HepG2 (cell line): ENCODE measurements around the gene SCP2. TPM values are rescaled to one million over a fixed set of nuclear protein-coding genes. Genes with fewer than 3 reads are reported as not detected.

Experiments used
- ATAC-seq: fragments of 200-7000 bp; cut with Tn5 transposase; 3 replicates; pipeline ENCODE4 v1.9.1; 2020; ENCODE audit warnings: mild to moderate bottlenecking, moderate library complexity
- BruUV-seq: library from RNA; stranded (reverse); fragments of 400-500 nt; replicated peaks from 2 replicates; lab custom pipeline; 2021; lab: Mats Ljungman, UMichigan
- CTCF ChIA-PET: fragments of 300-600 bp; formaldehyde crosslinking; extraction: SDS; loops from one replicate; lab custom pipeline; 2021; ENCODE audit warnings: low total read pairs, inconsistent platforms, low intra/inter-chr PET ratio; lab: Yijun Ruan, JAX
- POLR2A ChIA-PET: fragments of 350-600 bp; sonication (Branson Sonifier 250); formaldehyde crosslinking; loops from one replicate; lab custom pipeline; 2020; ENCODE audit warnings: antibody characterized with exemption, inconsistent platforms; lab: Yijun Ruan, JAX
- DNase-seq: peaks from one replicate; pipeline ENCODE4 v3.0.0-alpha.2; 2015; ENCODE audit warnings: low spot score
- FAIRE-seq: peaks from 3 replicates; lab custom pipeline; 2011; peaks lifted over from hg19 to GRCh38; lab: Jason Lieb, UNC
- H2AFZ ChIP-seq: one replicate; pipeline ENCODE4 v1.6.1; 2011; ENCODE audit warnings: low read length, inconsistent platforms
- H3K27ac ChIP-seq: fragments of 300-600 bp; 3 replicates; pipeline ENCODE4 v1.8.0; 2011; ENCODE audit warnings: mixed run types, mild to moderate bottlenecking, mixed read lengths, low read length, inconsistent platforms; ENCODE audit not compliant: insufficient read depth; ENCODE audit errors: extremely low read length
- H3K27me3 ChIP-seq, 2 experiments: fragments of 200-600 bp in 1 of 2; 2 replicates in 1 of 2; 3 replicates in 1 of 2; pipeline versions ENCODE4 v1.6.0 to v1.8.0; 2011; ENCODE audit warnings: low read length in 2 of 2, mild to moderate bottlenecking in 2 of 2, moderate library complexity in 2 of 2, inconsistent platforms in 1 of 2; ENCODE audit not compliant: insufficient read depth in 2 of 2, control insufficient read depth in 1 of 2
- H3K36me3 ChIP-seq, 2 experiments: fragments of 200-600 bp in 1 of 2; replicated peaks in 1 of 2; 2 replicates in 1 of 2; 3 replicates in 1 of 2; pipeline versions ENCODE4 v1.5.1 to v1.8.0; 2011; ENCODE audit warnings: low read length in 2 of 2, inconsistent platforms in 1 of 2; ENCODE audit not compliant: insufficient read depth in 2 of 2, control insufficient read depth in 1 of 2
- H3K4me1 ChIP-seq: 2 replicates; pipeline ENCODE4 v1.5.1; 2012; ENCODE audit warnings: low read length, inconsistent platforms; ENCODE audit not compliant: insufficient read depth
- H3K4me2 ChIP-seq: 2 replicates; pipeline ENCODE4 v1.6.0; 2011; ENCODE audit warnings: low read depth, low read length, inconsistent platforms
- H3K4me3 ChIP-seq, 3 experiments: fragments of 200-600 bp in 1 of 3; sonication (generic), shearing (Covaris generic) in 1 of 3; replicated peaks in 1 of 3; 2 replicates each; pipeline ENCODE4 v1.5.1; 2011 to 2016; ENCODE audit warnings: low read length in 3 of 3, inconsistent platforms in 2 of 3, low read depth in 2 of 3, mild to moderate bottlenecking in 2 of 3, control low read depth in 1 of 3, mixed read lengths in 1 of 3; ENCODE audit not compliant: insufficient read depth in 1 of 3
- H3K79me2 ChIP-seq: one replicate; pipeline ENCODE4 v1.6.1; 2011; ENCODE audit warnings: low read length, inconsistent platforms; ENCODE audit not compliant: insufficient read depth
- H3K9ac ChIP-seq: 2 replicates; pipeline ENCODE4 v1.6.0; 2011; ENCODE audit warnings: mild to moderate bottlenecking, low read depth, low read length, inconsistent platforms; ENCODE audit not compliant: insufficient read depth
- H3K9me3 ChIP-seq: 2 replicates; pipeline ENCODE4 v1.5.1; 2012; ENCODE audit warnings: mild to moderate bottlenecking, low read length
- H4K20me1 ChIP-seq: 2 replicates; pipeline ENCODE4 v1.6.0; 2011; ENCODE audit warnings: inconsistent platforms, mild to moderate bottlenecking, low read length, moderate library complexity; ENCODE audit not compliant: insufficient read depth
- HNF4G ChIP-seq, 2 experiments: sonication (generic) in 1 of 2; formaldehyde crosslinking in 1 of 2; IDR thresholded peaks; 2 replicates each; pipeline versions ENCODE4 v1.4.0 to v1.6.1; 2011 to 2020; ENCODE audit warnings: borderline replicate concordance in 2 of 2, low read depth in 2 of 2, mild to moderate bottlenecking in 2 of 2, low read length in 1 of 2, missing genetic modification reagents in 1 of 2, moderate library complexity in 1 of 2
- WGBS: methylation state at CpG from one replicate; pipeline ENCODE4 v1.1.6; 2017; ENCODE audit warnings: low lambda C conversion rate; 5-methylcytosine and 5-hydroxymethylcytosine counted together
- in situ Hi-C: cut with HindIII; loops from 2 replicates; pipeline ENCODE4 v1.10.0; 2017; ENCODE audit warnings: low pct_unique_long_range_greater_than_20kb; ENCODE audit not compliant: extremely low pct_ligation_motif_present
- intact Hi-C: fragments of 100-400 bp; cut with micrococcal nuclease; formaldehyde crosslinking; loops from one replicate; pipeline ENCODE4 v1.10.0; 2022; ENCODE audit not compliant: unreplicated experiment
- polyA plus RNA-seq, 8 experiments: library from polyadenylated mRNA; depleted of rRNA in 3 of 8; stranded (reverse) in 7 of 8; unstranded in 1 of 8; fragments of >200 nt; fragmentation: Illumina TruSeq in 4 of 8; extraction: Trizol in 4 of 8; gene quantifications; 2 replicates each; pipeline versions ENCODE4 v1.2.1 to v1.2.3, GENCODE V29; 2011 to 2016; ENCODE audit warnings: low read depth in 4 of 8, missing spikeins in 1 of 8, mixed read lengths in 1 of 8; ENCODE audit not compliant: insufficient read depth in 1 of 8
- total RNA-seq, 5 experiments: library from RNA; depleted of rRNA; stranded (reverse); fragments of >200 nt; fragmentation: Illumina TruSeq; extraction: Trizol; gene quantifications; 2 replicates each; pipeline ENCODE4 v1.2.3, GENCODE V29; 2016; ENCODE audit warnings: low read depth in 1 of 5
- TF ChIP-seq, protein P1 (sequence below): sonication (generic); formaldehyde crosslinking; IDR thresholded peaks from 2 replicates; pipeline ENCODE4 v1.4.0; 2020; ENCODE audit warnings: missing genetic modification reagents

The SCP2 gene
- total and polyA plus RNA-seq, 2 of the 13 experiments (the other 11 are each of a cell fraction or from before 2014, with no cell fraction given), result 59.0 to 133 TPM

DNA sequence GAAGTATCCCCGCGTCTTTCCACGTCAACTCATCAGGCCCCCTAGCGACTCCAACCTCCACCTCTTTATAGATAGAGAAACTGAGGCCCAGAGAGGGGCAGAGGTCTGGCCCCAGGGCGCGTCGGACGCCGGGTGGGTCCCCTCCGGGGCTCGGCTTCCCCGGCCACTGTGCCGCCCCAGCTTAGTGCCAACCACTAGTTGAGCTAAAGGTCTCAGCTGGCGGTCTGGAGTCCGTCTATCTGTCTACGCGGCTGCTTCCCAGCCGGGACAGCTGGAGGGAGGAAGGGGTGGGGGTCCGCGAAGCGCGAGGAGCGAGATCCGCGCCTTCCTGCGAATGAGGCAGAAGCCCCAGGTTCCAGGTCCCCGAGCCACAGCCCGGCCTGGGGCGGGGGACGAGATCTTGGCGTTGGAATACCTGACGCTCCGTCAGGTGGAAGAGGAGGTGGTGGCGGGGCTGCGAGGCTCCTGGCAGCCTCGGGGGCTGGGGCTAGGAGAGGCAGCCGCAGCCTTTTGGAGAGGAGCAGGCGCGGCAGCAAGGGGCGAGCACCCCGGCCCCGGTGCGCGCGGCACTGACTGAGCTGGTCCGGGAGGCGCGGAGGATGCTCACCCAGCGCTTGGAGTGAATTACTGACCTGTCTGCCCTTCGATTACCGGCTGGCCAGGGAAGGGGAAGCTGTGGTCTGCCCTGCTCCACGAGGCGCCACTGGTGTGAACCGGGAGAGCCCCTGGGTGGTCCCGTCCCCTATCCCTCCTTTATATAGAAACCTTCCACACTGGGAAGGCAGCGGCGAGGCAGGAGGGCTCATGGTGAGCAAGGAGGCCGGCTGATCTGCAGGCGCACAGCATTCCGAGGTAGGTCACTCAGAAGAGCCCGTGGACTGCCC, 135.9 kb downstream of the SCP2 start:
- peaks cover 4 to 20% of the 10 kb centered on the region in 2 experiments for H3K27me3 ChIP-seq
- TF ChIP-seq HNF4G (IDR thresholded peaks at IDR 0.05; ENCODE audit: borderline replicate concordance, low read depth, low read length) (no peak), HNF4G (CRISPR knock-in tag; IDR thresholded peaks at IDR 0.05; ENCODE audit: borderline replicate concordance, low read depth) (no peak)
- TF ChIP-seq, protein P1, sequence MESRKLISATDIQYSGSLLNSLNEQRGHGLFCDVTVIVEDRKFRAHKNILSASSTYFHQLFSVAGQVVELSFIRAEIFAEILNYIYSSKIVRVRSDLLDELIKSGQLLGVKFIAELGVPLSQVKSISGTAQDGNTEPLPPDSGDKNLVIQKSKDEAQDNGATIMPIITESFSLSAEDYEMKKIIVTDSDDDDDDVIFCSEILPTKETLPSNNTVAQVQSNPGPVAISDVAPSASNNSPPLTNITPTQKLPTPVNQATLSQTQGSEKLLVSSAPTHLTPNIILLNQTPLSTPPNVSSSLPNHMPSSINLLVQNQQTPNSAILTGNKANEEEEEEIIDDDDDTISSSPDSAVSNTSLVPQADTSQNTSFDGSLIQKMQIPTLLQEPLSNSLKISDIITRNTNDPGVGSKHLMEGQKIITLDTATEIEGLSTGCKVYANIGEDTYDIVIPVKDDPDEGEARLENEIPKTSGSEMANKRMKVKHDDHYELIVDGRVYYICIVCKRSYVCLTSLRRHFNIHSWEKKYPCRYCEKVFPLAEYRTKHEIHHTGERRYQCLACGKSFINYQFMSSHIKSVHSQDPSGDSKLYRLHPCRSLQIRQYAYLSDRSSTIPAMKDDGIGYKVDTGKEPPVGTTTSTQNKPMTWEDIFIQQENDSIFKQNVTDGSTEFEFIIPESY (CRISPR knock-in tag), result 0 out of 2 replicates have a peak, but pooled peaks have one; percentile 24
- intact Hi-C loops, result no loop called here
- H3K9me3 ChIP-seq, result no peaks in the 10 kb centered on the region
- ChIA-PET CTCF (no interaction called here), POLR2A (no interaction called here)
- FAIRE-seq, result no peak
- H2AFZ ChIP-seq, result no peak overlapping the region
- no peaks in the 10 kb centered on the region for H3K36me3 ChIP-seq
- BruUV-seq, result no TSS peak
- in situ Hi-C loops, result no loop called here
- 87% methylated on average over 54 of the region's 61 CpGs for WGBS
- H3K4me1 ChIP-seq, result no peaks in the 10 kb centered on the region
- DNase-seq, result no peak
- H3K9ac ChIP-seq, result no peak overlapping the region
- H3K27ac ChIP-seq, result no peak overlapping the region
- no peak overlapping the region for H3K4me3 ChIP-seq
- H3K4me2 ChIP-seq, result no peak overlapping the region
- no peaks in the 10 kb centered on the region for H3K79me2 ChIP-seq
- no peaks in the 10 kb centered on the region for H4K20me1 ChIP-seq
- no peak for ATAC-seq
